ENCODE data around the gene NKAIN4.

NKAIN4 gene

DNA sequence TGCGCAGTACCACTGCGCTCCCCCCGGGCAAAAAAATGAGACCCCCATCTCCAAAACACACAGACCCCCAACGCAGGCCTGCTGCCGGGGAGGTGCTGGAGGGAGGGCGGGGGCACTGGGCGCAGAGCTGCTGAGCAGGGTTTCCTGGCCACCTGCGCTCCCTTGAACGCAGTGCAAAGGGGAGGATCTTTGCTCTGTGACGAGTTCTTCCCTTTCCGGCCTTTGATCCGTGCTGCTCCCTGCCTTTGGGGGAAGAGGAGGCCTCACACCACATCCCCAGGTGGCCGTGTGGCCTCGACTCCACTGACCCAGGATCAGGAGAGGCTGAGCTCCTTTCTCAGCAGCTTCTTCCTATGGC lies 29.8 kb upstream of the NKAIN4 start:
- H3K27ac ChIP-seq: no peak overlapping the region

DNA sequence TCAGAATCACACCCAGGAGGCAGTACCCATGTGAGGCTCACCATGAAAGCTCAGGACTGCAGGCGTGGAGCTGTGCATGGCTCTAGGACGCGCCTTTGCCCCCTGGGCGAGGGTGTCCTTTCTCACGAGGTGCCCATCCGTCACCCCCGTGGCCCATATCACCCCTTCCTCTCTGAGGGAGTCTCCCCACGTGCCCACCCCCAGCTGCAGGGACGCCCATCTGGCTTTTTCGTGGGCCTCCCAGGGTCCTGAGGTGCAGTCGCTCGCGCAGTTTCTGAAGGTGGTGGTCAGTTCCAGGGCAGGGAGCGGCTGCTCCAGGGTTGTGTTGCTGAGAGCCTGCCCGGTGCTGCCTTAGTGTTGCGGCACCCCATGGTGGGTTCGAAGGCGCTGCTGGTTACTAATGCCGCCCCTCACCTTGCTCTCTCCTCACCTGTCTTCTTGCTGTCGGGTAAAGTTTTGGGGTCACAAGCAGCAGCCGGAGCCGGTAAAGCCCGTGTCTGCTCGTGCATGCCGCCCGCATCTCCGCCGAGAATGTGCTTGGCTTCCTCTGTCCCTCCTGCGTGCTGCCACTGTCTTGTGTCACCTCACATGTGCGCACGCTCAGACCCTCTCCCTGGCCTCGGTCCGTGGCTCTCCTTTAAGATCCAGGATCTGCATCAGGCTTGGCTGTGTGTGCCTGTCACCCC lies 29.3 kb upstream of the NKAIN4 start:
- TF ChIP-seq, protein P1, sequence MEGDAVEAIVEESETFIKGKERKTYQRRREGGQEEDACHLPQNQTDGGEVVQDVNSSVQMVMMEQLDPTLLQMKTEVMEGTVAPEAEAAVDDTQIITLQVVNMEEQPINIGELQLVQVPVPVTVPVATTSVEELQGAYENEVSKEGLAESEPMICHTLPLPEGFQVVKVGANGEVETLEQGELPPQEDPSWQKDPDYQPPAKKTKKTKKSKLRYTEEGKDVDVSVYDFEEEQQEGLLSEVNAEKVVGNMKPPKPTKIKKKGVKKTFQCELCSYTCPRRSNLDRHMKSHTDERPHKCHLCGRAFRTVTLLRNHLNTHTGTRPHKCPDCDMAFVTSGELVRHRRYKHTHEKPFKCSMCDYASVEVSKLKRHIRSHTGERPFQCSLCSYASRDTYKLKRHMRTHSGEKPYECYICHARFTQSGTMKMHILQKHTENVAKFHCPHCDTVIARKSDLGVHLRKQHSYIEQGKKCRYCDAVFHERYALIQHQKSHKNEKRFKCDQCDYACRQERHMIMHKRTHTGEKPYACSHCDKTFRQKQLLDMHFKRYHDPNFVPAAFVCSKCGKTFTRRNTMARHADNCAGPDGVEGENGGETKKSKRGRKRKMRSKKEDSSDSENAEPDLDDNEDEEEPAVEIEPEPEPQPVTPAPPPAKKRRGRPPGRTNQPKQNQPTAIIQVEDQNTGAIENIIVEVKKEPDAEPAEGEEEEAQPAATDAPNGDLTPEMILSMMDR (IDR thresholded peaks at IDR 0.05): no peak
- no peak for TF ChIP-seq ZFX (IDR thresholded peaks at IDR 0.05; ENCODE audit: borderline replicate concordance)
- no peak overlapping the region for H3K27ac ChIP-seq

More for the DNA sequence above, 29.8 kb upstream of the NKAIN4 start:
- TF ChIP-seq, protein P1 (IDR thresholded peaks at IDR 0.05): no peak
- TF ChIP-seq ZFX (IDR thresholded peaks at IDR 0.05; ENCODE audit: borderline replicate concordance): no peak

DNA sequence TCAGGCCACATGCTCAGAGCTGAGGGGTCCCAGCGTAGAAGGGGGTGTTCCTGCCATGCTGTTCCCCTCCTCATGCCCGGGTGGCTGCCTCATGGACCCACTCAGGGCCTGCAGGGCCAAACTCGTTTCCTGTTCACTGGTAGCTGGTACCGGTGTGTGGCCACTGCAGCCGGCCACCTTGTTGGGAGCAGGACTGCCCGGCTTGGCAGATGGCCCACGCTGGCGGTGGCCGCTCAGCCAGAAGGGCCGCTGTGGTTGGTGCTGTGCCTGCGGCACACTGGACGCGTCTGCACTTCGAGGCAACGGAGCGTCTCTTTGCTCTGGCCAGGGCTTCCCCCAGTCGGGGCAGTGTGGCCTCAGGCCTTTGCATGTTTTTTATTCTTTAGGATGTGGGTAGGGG lies 28.7 kb upstream of the NKAIN4 start:
- no peak overlapping the region for H3K27ac ChIP-seq
- TF ChIP-seq, protein P1 (IDR thresholded peaks at IDR 0.05): no peak
- no peak for TF ChIP-seq ZFX (IDR thresholded peaks at IDR 0.05; ENCODE audit: borderline replicate concordance)

DNA sequence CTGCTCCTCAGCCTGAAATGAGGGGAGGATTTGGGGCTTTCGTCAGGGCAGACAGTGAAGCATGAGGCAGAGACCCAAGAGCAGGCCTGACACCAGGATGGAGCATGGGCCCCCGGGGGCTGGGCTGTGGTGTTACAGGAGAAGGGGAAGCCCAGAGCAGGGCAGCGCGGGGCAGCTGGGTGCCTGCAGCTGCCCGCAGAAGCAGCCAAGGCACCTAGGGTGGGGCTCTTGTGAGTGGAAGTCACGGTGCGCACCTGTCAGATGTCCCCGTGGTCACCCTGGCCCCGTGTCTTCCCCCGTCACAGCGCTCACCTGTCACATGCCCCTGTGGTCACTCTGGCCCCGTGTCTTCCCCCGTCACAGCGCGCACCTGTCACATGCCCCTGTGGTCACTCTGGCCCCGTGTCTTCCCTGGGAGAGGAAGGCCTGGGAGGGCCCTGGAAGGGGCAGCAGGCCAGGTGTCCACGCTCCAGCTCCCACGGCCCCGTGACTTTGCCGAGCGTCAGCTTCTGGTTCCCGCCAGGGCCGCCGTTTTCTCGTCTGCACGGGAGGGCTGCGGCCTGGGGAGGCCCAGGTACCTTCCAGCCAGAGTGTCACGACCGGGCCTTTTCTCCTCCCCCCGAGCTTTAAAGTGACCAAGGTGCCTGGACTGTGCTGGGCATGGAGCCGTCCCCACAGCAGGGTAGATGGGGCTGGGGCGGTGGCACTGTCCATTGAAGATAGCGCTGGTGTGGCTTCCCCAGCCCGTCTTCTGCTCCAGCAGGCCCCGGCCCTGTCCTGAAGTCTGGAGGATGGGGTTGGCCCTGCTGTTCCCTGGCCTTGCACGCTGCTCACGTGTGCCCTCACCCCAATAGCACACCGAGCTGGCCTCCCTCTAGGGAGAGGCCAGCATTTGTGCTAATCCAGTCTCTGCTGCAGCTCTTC lies 27.7 kb upstream of the NKAIN4 start:
- TF ChIP-seq ZFX (IDR thresholded peaks at IDR 0.05; ENCODE audit: borderline replicate concordance): no peak
- TF ChIP-seq, protein P1 (IDR thresholded peaks at IDR 0.05): no peak
- no peak overlapping the region for H3K27ac ChIP-seq

DNA sequence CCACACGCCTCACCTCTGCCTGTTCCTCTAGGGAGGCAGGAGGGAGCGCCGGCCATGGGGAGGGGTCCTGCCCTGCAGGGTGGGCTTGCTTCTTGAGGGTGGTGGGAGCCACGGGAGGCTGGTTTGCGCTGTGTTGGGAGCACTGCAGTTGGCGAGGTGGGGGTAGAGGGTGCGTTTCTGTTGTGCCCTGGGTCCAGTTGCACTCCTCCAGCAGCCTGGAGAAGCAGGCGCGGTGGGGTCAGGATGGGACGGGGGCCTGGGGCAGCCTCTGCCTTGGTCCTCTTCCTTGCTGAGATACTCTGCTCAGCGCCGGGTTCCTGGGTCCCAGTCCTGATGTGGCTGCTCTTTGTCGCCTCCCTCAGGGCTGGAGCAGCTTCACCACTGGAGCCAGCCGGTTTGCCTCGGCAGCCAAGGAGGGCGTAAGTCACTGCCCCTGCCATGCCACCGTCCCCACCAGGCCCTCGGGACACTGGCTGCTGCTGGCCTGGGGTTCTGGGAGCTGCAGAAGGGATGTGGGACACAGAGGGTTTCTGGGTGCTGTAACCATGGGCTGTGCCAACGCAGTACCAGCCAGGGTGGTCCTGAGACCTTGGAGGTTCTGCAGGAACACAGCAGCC lies 26.8 kb upstream of the NKAIN4 start:
- TF ChIP-seq, protein P1 (IDR thresholded peaks at IDR 0.05): peak; percentile 55
- TF ChIP-seq ZFX (IDR thresholded peaks at IDR 0.05; ENCODE audit: borderline replicate concordance): no peak
- H3K27ac ChIP-seq: no peak overlapping the region

DNA sequence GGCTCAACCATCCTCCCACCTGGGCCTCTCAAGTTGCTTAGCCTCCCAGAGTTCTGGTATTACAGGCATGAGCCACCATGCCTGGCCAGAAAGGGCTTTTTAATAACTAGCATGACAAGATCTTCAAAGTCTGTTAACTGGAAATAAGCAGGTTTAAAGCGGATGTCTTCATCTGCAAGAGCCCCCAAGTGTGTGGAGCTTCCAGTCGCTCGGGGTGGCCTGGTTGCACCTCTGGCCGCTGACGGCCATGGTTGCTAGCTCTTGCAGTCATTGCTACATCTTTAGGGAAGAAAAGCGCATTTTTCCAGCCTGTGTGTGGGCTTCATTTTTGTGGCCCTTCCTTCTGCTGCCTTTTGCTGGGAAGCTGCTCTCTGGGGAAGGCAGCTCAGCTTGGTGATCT lies 26.1 kb upstream of the NKAIN4 start:
- TF ChIP-seq ZFX (IDR thresholded peaks at IDR 0.05; ENCODE audit: borderline replicate concordance): no peak
- TF ChIP-seq, protein P1 (IDR thresholded peaks at IDR 0.05): no peak
- H3K27ac ChIP-seq: no peak overlapping the region

All from 22Rv1 (cell line).